A549 (cell line): Measurements from ENCODE around the gene GPAT3. TPM values are rescaled to one million over a fixed set of nuclear protein-coding genes. Genes with fewer than 3 reads are reported as not detected.
A peak's percentile ranks its signal among the peaks of the same experiment; 100 is the strongest.

Experiments used
- ATAC-seq, 2 experiments: fragments of 200-7000 bp in 1 of 2; fragments of >200 bp in 1 of 2; cut with Nextera tagmentation in 1 of 2; cut with Tn5 transposase in 1 of 2; 3 replicates each; pipeline versions ENCODE4 v1.8.0 to v1.9.1; 2018 to 2020; ENCODE audit warnings: mild to moderate bottlenecking in 1 of 2, moderate library complexity in 1 of 2
- CTCF ChIA-PET: fragments of 300-600 bp; sonication (Branson Sonifier 250); formaldehyde crosslinking; extraction: SDS; loops from one replicate; lab custom pipeline; 2021; ENCODE audit warnings: antibody characterized with exemption, inconsistent platforms; lab: Yijun Ruan, JAX
- POLR2A ChIA-PET: fragments of 350-600 bp; formaldehyde crosslinking; extraction: SDS; loops from one replicate; lab custom pipeline; 2021; ENCODE audit warnings: antibody characterized with exemption, inconsistent platforms; lab: Yijun Ruan, JAX
- DNase-seq, 2 experiments: peaks; one replicate each; pipeline versions ENCODE4 v3.0.0 to v3.0.0-alpha.2; 2011 to 2016; ENCODE audit warnings: low read depth in 1 of 2, low spot score in 1 of 2
- FAIRE-seq: peaks from 2 replicates; lab custom pipeline; 2011; peaks lifted over from hg19 to GRCh38; lab: Jason Lieb, UNC
- H3K27ac ChIP-seq, 2 experiments: fragments of >200 bp; sonication (Bioruptor Twin); formaldehyde crosslinking; 3 replicates each; pipeline ENCODE4 v1.5.1; 2016 to 2017
- H3K4me1 ChIP-seq: fragments of >200 bp; sonication (Bioruptor Twin); formaldehyde crosslinking; 3 replicates; pipeline ENCODE4 v1.6.1; 2016
- H3K4me2 ChIP-seq: fragments of >200 bp; sonication (Bioruptor Twin); formaldehyde crosslinking; 3 replicates; pipeline ENCODE4 v1.6.1; 2016
- H3K4me3 ChIP-seq: fragments of >200 bp; sonication (Bioruptor Twin); formaldehyde crosslinking; 3 replicates; pipeline ENCODE4 v1.5.1; 2016
- H3K9me3 ChIP-seq: fragments of >200 bp; sonication (Bioruptor Twin); formaldehyde crosslinking; 3 replicates; pipeline ENCODE4 v1.6.1; 2016
- CHD2 ChIP-seq: fragments of 150-350 bp; IDR thresholded peaks from 2 replicates; pipeline ENCODE4 v1.6.1; 2014; ENCODE audit warnings: low read length; ENCODE audit not compliant: partially characterized antibody
- FOSL2 ChIP-seq, 2 experiments: fragments of 450-650 bp in 1 of 2; fragments of >200 bp in 1 of 2; sonication (Bioruptor Twin) in 1 of 2; formaldehyde crosslinking; IDR thresholded peaks; 2 replicates each; pipeline versions ENCODE4 v1.5.0 to v1.6.1; 2016 to 2020; ENCODE audit warnings: mild to moderate bottlenecking in 1 of 2, moderate library complexity in 1 of 2
- HDAC2 ChIP-seq: fragments of 200-600 bp; sonication (generic); IDR thresholded peaks from 2 replicates; pipeline ENCODE4 v1.6.1; 2016
- JUN ChIP-seq, 2 experiments: fragments of >200 bp; sonication (Bioruptor Twin); formaldehyde crosslinking; IDR thresholded peaks; 2 replicates in 1 of 2; 3 replicates in 1 of 2; pipeline ENCODE4 v1.6.1; 2016 to 2017
- JUNB ChIP-seq: fragments of >200 bp; sonication (Bioruptor Twin); formaldehyde crosslinking; IDR thresholded peaks from 2 replicates; pipeline ENCODE4 v1.6.1; 2016
- KDM1A ChIP-seq: fragments of 200-600 bp; sonication (generic); IDR thresholded peaks from 2 replicates; pipeline ENCODE4 v1.6.1; 2016; ENCODE audit warnings: low read depth, mild to moderate bottlenecking
- KDM5A ChIP-seq: fragments of 200-600 bp; sonication (generic); IDR thresholded peaks from 2 replicates; pipeline ENCODE4 v1.6.1; 2016; ENCODE audit warnings: antibody characterized with exemption, mild to moderate bottlenecking
- NPAS2 ChIP-seq: fragments of 250-450 bp; sonication (Bioruptor Pico); IDR thresholded peaks from 2 replicates; pipeline ENCODE4 v1.8.0; 2022; ENCODE audit warnings: mild to moderate bottlenecking, moderate library complexity, borderline replicate concordance
- NR3C1 ChIP-seq: fragments of >200 bp; sonication (Bioruptor Twin); formaldehyde crosslinking; IDR thresholded peaks from 3 replicates; pipeline ENCODE4 v1.6.1; 2017
- PHF8 ChIP-seq: fragments of 200-600 bp; sonication (generic); IDR thresholded peaks from 2 replicates; pipeline ENCODE4 v1.6.1; 2016; ENCODE audit warnings: low read depth, mild to moderate bottlenecking, antibody characterized with exemption, moderate library complexity, borderline replicate concordance
- POLR2AphosphoS2 ChIP-seq: conservative IDR thresholded peaks from 2 replicates; pipeline ENCODE4 v1.6.1; 2012; ENCODE audit warnings: low read length, improper control_type of control experiment, inconsistent platforms
- RFX5 ChIP-seq: fragments of 450-650 bp; IDR thresholded peaks from 2 replicates; pipeline ENCODE4 v1.7.1; 2014; ENCODE audit warnings: antibody characterized with exemption, mild to moderate bottlenecking, moderate library complexity
- ZC3H11A ChIP-seq: fragments of 450-650 bp; IDR thresholded peaks from 2 replicates; pipeline ENCODE4 v1.6.1; 2014; ENCODE audit warnings: antibody characterized with exemption, mild to moderate bottlenecking
- WGBS: methylation state at CpG from one replicate; pipeline ENCODE4 v1.1.6; 2017; ENCODE audit errors: missing lambda C conversion rate; 5-methylcytosine and 5-hydroxymethylcytosine counted together
- polyA plus RNA-seq, 4 experiments: library from polyadenylated mRNA; depleted of rRNA in 3 of 4; stranded (reverse); fragments of >200 nt; fragmentation: RNase III in 1 of 4; extraction: RNeasy Plus Mini Kit Qiagen cat#74134 plus additional on column Dnase treatment in 1 of 4; gene quantifications; 2 replicates in 3 of 4; 3 replicates in 1 of 4; pipeline ENCODE4 v1.2.3, GENCODE V29; 2011 to 2017
- TF ChIP-seq, protein P1 (sequence below): IDR thresholded peaks from 2 replicates; pipeline ENCODE4 v1.6.1; 2012; ENCODE audit warnings: low read depth, borderline replicate concordance
- TF ChIP-seq, protein P2 (sequence below): fragments of >200 bp; sonication (Bioruptor Twin); formaldehyde crosslinking; IDR thresholded peaks from 3 replicates; pipeline ENCODE4 v1.6.1; 2016
- TF ChIP-seq, protein P3 (sequence below): fragments of >200 bp; sonication (Bioruptor Twin); formaldehyde crosslinking; IDR thresholded peaks from 3 replicates; pipeline ENCODE4 v1.5.1; 2016
- TF ChIP-seq, protein P4 (sequence below): IDR thresholded peaks from 2 replicates; pipeline ENCODE4 v1.6.1; 2012
- TF ChIP-seq, protein P5 (sequence below): fragments of 250-450 bp; sonication (Bioruptor Pico); IDR thresholded peaks from 2 replicates; pipeline ENCODE4 v1.5.0; 2021; ENCODE audit warnings: mild to moderate bottlenecking, moderate library complexity, borderline replicate concordance

GPAT3 gene
- polyA plus RNA-seq, 2 of the 4 experiments (the other 2 are of a cell fraction) = 12.9 to 44.9 TPM

DNA sequence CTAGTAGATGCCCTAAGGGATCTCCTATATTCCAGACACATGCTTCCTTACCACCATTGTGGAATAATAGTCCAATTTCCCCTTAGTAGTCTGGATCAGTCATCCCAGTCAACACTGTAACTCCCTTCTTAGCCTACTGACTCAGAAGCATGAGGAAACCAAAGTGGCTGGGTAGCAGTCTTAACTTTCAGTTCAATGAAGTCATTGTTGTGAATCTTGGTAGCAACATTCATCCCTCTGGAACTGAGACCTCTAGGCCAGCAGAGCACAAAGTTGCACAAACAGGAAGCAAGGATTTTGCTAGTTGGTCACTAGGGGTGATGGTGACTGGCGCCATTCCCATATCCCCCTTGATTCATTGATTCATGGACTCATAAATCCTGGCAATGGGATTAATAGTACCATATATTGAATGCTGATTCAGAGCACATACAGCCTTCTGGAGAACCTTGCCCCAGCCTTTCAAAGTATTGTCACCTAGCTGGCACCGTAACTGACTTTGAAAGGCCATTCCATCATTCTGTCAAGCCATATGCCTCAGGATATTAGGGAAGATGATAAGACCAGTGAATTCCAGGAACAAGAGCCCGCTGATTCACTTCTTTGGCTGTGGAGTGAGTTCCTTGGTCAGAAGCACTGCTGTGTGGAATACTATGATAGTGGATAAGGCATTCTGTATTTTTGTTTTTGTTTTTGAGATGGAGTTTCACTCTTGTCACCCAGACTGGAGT, 19.7 kb upstream of the GPAT3 start:
- no peak; a peak in 2 of 6 replicates for ATAC-seq
- peak in 1 of 2 experiments; percentile 19 for DNase-seq
- POLR2A ChIA-PET = no interaction called here
- Histone ChIP-seq H3K27ac (no peak overlapping the region), H3K4me1 (no peaks in the 10 kb centered on the region), H3K4me3 (no peak overlapping the region), H3K4me2 (no peak overlapping the region), H3K9me3 (no peaks in the 10 kb centered on the region)
- CTCF ChIA-PET = no interaction called here
- FAIRE-seq = no peak
- TF ChIP-seq NR3C1 = no peak
- TF ChIP-seq, protein P1, sequence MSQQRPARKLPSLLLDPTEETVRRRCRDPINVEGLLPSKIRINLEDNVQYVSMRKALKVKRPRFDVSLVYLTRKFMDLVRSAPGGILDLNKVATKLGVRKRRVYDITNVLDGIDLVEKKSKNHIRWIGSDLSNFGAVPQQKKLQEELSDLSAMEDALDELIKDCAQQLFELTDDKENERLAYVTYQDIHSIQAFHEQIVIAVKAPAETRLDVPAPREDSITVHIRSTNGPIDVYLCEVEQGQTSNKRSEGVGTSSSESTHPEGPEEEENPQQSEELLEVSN = no peak
- 67% methylated on average over 3 of the region's 3 CpGs for WGBS

DNA sequence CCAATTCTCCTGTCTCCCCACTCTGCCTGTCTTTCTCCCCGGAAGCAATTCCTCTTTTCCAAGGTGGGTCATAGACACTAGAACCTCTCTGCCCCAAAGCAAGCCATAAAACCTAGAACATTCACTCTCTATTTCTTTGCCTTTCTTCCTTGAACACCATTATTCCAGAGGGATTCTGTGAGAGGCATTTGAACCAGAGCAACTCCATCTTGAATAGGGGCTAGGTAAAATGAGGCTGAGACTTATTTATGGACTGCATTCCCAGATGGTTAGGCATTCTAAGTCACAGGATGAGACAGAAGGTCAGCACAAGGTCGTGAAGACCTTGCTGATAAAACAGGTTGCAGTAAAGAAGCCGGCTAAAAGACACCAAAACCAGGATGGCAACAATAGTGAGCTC, 13.7 kb upstream of the GPAT3 start:
- Histone ChIP-seq H3K4me3 (no peak overlapping the region), H3K9me3 (0 out of 3 replicates have a peak, but pooled peaks cover 8% of the 10 kb centered on the region), H3K27ac (no peak overlapping the region), H3K4me1 (no peaks in the 10 kb centered on the region), H3K4me2 (no peak overlapping the region)
- TF ChIP-seq CHD2 (no peak), JUN (IDR thresholded peaks at IDR 0.05) (no peak), RFX5 (no peak), FOSL2 (IDR thresholded peaks at IDR 0.05) (no peak), FOSL2 (CRISPR knock-in tag; IDR thresholded peaks at IDR 0.05) (no peak), HDAC2 (no peak), KDM5A (no peak), ZC3H11A (no peak), POLR2AphosphoS2 (no peak), PHF8 (no peak), KDM1A (no peak), JUNB (no peak), NPAS2 (no peak), NR3C1 (no peak)
- TF ChIP-seq, protein P2, sequence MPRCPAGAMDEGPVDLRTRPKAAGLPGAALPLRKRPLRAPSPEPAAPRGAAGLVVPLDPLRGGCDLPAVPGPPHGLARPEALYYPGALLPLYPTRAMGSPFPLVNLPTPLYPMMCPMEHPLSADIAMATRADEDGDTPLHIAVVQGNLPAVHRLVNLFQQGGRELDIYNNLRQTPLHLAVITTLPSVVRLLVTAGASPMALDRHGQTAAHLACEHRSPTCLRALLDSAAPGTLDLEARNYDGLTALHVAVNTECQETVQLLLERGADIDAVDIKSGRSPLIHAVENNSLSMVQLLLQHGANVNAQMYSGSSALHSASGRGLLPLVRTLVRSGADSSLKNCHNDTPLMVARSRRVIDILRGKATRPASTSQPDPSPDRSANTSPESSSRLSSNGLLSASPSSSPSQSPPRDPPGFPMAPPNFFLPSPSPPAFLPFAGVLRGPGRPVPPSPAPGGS = no peak
- TF ChIP-seq, protein P3, sequence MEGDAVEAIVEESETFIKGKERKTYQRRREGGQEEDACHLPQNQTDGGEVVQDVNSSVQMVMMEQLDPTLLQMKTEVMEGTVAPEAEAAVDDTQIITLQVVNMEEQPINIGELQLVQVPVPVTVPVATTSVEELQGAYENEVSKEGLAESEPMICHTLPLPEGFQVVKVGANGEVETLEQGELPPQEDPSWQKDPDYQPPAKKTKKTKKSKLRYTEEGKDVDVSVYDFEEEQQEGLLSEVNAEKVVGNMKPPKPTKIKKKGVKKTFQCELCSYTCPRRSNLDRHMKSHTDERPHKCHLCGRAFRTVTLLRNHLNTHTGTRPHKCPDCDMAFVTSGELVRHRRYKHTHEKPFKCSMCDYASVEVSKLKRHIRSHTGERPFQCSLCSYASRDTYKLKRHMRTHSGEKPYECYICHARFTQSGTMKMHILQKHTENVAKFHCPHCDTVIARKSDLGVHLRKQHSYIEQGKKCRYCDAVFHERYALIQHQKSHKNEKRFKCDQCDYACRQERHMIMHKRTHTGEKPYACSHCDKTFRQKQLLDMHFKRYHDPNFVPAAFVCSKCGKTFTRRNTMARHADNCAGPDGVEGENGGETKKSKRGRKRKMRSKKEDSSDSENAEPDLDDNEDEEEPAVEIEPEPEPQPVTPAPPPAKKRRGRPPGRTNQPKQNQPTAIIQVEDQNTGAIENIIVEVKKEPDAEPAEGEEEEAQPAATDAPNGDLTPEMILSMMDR = no peak
- TF ChIP-seq, protein P4, sequence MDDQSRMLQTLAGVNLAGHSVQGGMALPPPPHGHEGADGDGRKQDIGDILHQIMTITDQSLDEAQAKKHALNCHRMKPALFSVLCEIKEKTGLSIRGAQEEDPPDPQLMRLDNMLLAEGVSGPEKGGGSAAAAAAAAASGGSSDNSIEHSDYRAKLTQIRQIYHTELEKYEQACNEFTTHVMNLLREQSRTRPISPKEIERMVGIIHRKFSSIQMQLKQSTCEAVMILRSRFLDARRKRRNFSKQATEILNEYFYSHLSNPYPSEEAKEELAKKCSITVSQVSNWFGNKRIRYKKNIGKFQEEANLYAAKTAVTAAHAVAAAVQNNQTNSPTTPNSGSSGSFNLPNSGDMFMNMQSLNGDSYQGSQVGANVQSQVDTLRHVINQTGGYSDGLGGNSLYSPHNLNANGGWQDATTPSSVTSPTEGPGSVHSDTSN = no peak
- TF ChIP-seq, protein P5, sequence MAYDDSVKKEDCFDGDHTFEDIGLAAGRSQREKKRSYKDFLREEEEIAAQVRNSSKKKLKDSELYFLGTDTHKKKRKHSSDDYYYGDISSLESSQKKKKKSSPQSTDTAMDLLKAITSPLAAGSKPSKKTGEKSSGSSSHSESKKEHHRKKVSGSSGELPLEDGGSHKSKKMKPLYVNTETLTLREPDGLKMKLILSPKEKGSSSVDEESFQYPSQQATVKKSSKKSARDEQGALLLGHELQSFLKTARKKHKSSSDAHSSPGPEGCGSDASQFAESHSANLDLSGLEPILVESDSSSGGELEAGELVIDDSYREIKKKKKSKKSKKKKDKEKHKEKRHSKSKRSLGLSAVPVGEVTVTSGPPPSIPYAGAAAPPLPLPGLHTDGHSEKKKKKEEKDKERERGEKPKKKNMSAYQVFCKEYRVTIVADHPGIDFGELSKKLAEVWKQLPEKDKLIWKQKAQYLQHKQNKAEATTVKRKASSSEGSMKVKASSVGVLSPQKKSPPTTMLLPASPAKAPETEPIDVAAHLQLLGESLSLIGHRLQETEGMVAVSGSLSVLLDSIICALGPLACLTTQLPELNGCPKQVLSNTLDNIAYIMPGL (CRISPR knock-in tag) = no peak
- ChIA-PET CTCF (interaction anchor here (1.6 kb wide), 1 partner anchor 123 kb away, joined by 4 read pairs; no protein-coding TSS in a partner anchor), POLR2A (no interaction called here)
- 53% methylated on average over 3 of the region's 3 CpGs for WGBS
- FAIRE-seq = no peak
- DNase-seq = no peak
- ATAC-seq = no peak
